GM19351 (cell line): Measurements from ENCODE around the gene ONECUT2.
"Not testable (repeated sequence)": the region's sequence is repeated elsewhere in the genome, so short reads cannot be mapped to it uniquely, and the experiment has no call there.

ENCODE experiments used
- ATAC-seq: cut with Tn5 transposase; IDR thresholded peaks from one replicate; pipeline ENCODE4 v1.9.1; 2021; ENCODE audit warnings: mild to moderate bottlenecking, moderate library complexity; ENCODE audit not compliant: unreplicated experiment

The ONECUT2 gene

DNA sequence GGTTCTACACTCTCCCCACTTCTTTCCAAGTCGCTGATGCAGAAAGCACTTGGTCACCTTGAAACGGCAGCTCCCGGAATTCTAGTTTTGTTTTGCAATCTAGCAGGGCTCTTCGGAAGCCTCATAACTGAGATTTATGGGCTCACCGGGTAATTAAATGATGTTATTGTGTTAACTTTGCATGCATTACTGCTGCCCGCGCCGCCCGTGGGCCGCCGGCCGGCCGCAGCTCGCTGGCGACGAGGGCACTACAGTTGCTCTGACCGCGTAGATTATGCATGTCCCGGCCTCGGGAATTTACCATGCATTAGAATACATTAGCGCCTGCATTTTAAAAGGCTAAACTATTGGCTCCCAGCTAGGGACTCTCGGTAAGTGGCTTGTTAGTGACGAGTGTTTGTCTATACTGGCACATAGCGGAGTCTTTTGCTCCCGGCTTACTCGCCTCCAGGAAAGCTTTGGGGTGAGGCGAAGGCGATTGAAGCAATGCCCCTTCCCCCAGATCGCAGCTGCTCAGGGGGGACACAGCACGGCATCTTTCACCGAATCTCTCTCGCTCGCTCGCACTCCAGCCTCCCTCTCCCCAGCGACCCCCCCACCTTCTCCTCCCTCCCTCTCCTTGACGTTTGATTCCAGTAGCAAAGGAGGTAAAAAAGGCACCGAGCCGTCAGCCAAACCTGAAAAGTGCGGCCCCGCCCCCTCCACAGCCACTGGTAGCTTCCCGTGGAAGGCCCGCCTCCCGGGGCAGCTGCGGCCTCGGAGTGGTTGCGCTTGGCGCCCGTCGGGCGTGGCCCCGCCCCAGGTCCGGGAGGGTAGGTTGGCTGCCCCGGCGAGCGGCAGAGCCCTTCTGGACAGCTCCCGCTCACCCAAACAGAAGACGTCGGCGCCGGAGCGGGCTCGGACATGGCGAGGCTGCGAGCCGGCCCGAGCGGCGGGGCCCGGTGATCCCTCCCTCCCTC is at the start of gene ONECUT2:
Gene ONECUT2 (plus strand): TSS at position 839 of the 959 bp plus-strand sequence. CDS start 343 bp downstream, outside the sequence.
- ATAC-seq = no peak

DNA sequence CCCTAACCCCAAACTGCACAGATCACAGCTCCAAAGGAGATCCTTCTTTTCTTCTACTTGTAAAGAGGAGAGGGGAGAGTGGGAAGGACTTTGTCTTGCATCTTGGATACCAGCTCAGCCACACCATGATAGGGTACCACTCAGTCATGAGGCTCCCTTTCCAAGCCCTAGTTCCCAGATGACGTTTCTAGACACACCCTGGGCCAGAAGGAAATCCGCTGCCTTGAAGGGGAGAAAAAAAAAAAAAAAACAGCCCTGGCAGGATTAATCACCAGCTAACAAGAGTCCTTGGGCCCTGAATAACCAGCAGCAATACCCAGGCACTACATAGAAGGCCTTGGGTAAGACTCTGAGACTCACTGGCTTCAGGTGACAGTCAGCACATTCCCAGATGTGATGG is 45.9 kb upstream of the ONECUT2 start:
- no peak for ATAC-seq

DNA sequence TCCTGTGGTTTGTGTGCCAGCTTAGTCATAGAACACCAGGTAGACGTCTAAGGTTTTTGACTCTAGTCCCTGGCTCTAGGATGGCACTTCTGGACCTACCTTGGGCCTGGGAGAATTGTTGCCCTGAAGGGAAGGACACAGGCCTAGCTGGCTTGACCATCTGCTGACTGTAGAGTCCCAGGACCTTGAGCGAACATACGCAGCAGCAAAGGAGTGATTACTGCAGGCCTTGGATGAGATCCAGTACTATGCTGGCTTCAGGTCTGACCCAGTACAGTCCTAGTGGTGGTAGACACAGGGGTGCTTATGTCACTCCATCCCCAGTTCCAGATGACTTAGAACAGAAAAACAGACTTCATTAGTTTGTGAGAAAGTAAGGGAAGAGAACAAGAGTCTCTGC is 45.1 kb upstream of the ONECUT2 start:
- ATAC-seq = no peak

DNA sequence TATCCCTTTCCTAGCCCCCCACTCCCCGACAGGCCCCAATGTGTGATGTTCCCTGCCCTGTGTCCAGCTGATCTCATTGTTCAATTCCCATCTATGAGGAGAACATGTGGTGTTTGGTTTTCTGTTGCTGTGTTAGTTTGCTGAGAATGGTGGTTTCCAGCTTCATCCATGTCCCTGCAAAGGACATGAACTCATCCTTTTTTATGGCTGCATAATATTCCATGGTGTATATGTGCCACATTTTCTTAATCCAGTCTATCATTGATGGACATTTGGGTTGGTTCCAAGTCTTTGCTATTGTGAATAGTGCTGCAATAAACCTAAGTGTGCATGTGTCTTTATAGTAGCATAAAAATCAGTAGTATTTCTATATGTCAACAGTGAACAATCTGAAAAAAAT is 40.4 kb upstream of the ONECUT2 start:
- ATAC-seq = not testable (repeated sequence)

DNA sequence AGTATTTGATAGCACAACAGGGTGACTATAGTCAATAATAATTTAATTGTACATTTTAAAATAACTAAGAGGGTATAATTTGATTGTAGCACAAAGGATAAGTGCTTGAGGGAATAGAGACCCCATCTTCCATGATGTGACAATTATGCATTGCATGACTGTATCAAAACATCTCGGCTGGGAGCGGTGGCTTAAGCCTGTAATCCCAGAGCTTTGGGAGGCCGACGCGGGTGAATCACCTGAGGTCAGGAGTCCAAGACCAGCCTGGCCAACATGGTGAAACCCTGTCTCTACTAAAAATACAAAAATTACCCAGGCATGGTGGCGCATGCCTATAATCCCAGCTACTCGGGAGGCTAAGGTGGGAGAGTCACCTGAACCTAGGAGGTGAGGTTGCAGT is 38.3 kb upstream of the ONECUT2 start:
- not testable (repeated sequence) for ATAC-seq

DNA sequence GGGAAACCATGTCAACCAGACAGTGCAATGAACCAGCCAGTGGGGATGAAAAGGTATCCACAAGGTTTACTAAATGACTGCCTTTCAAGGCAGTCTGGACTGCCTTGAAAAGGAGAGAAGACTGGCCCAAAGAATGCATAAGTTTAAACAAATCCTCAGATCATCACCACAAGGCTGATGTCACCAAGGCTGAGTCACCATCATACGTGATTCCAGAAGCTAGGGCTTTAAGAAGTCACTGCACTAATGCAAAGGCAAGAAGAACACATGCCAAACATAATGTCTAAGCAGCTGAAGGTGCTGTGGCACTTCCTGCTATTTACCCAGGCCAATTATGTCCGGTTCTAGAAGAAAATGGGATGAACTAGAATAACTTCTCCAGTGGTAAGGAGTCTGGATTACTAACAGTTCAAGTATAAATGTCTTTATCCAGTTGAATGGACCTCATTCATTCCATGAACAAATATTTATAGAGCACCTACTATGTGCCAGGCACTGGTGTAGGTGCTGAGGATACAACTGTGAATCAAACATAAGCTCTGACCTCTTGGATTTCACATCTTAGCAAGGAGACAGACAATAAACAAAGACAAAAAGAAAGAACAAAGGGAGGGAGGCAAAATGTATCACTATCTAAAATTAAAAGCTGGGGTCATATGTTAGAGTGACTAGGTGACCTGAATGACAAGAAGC is 37.6 kb upstream of the ONECUT2 start:
- ATAC-seq = no peak

DNA sequence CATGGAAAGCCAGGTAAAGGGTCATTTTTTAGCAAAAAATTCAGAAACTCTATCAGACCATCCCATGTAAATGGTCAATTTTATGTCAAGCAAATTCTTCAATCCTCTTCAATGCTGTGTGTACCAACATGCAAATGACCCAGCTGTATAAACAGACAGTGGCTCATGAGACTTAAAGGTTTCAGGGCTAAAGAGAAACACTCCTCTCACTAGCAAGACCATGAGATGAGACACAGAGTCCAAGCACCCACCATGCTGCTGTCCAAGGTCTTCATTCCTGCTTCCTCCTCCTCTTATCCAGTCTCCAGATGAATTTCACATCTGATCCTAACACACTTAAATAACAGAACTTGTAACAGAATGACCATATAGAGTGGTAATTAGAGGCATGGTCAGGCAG is 30.8 kb upstream of the ONECUT2 start:
- no peak for ATAC-seq

DNA sequence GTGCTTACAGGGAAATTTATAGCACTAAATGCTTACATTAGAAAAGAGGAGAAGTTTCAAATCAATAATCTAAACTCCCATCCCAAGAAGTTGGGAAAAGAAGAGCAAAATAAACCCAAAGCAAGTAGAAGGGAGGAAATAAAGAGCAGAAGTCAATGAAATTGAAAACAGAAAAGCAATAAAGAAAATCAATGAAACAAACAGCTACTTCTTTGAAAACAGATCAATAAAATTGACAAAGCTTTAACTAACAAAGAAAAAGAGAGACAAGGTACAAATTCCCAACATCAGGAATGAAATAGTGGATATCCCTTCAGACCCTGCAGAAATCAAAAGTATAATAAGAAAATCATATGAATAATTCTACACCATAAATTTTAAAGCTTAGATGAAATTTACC is 25.5 kb upstream of the ONECUT2 start:
- ATAC-seq = no peak

DNA sequence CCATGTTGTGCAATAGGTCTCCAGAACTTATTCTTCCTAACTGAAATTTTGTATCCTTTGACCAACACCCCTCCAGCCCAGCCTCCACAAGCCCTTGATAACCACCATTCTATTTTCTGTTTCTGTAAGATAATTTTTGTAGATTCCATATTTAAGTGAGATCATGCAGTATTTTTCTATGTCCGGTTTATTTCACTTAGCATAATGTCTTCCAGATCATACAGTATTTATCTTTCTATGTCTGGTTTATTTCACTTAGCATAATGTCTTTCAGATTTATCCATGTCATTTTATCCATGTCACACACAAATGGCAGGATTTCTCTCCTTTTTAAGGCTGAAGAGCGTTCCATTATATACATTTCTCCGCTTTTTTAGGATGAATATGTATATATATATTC is 24.4 kb upstream of the ONECUT2 start:
- ATAC-seq = no peak

DNA sequence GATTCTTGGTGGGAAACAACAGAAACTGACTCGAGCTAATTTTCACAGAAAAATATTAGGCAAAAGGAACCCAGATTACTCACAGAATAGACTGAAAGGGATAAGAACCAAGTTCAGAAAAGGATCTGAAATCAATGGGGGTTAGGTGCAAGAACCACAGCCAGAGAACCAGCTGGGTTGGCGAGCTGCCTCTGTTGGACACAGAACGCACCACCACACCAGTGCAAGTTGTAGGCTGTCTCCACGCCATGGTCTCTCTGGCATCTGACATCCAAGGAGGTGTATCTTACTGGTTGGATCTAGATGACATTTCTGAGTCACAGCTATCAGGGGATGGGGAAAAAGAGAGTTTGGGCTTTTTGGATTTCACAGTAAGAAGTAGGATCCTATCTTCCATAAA is 18.6 kb upstream of the ONECUT2 start:
- ATAC-seq = no peak

DNA sequence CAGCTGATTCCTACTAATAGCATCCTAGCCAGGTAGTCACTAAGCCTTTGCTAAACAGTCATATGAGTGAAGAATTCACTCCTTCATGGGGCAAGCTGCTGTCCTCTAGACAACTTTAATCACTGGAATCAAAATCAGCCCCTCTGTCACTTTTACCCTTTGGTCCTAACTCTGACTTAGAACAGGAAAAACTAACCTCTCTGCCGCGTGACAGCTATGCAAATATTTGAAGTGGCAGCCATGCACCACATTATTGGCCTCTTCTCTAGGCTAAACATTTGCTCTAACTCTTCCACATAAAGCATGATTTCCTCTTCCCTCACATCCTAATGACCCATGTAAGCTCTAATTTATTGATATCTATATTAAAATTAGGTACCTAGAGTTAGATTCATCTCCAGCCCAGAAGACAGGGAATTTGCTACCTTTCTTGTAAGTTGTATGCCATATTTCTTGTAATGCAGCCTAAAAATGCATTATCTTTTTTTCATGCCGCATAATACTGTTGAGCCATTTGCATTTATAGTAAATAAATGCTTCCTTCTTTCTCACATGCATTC is 12.8 kb upstream of the ONECUT2 start:
- ATAC-seq = no peak

DNA sequence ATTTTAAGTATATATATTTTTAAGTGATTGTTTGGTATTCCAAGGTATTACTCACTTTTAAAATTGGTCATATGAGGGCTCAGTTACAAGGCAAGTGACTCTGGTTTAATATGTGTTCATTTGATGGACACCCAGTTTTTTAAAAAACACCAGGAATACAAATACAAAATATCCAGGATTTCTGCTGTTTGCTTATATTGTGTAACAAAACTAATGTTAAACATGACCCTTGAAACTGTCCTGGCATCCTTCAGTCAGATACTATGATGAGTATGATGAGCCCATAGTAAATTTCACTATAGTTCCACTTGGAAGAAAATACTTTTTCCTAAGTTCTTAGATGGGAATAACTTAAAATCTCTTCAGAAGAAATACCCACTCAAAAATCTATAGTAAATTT is 11.4 kb upstream of the ONECUT2 start:
- no peak for ATAC-seq

DNA sequence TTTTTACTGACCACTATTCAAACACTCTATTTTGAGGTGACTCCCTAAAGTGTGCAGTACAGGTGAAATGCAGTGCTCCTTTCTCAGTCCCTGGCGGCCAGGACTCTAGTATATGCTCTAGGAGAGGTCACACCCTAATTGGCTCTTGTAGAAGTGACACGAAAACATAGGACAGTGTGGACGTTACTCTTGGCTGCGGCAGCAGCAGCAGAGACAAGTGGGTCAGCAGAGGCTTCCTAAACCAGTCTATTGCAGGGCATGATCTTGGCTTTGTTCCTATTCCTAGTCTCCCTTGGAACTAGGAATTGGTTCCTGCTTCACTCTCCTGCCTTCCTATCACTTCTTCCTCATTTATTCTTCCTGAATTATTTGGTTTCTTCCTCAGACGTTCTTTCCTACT is 10.1 kb upstream of the ONECUT2 start:
- ATAC-seq = no peak

DNA sequence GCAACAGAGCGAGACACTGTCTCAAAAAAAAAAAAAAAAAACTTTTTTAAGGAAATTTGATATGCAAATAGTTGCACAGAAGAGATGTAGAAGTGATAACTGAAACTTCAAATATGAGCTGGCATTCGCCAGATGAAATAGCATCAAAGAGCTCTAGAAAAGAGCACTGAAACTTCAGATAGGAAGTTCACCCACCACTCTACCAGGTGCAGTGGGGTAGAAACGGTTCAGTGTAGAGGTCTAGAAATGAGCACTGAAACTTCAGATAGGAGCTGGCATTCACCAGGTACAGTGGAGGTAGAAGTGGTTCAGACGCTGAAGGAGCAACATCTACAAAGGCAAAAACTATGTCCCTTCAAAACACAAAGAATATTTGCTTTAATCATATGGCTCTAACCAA is 9.0 kb upstream of the ONECUT2 start:
- peak; percentile 50 for ATAC-seq

DNA sequence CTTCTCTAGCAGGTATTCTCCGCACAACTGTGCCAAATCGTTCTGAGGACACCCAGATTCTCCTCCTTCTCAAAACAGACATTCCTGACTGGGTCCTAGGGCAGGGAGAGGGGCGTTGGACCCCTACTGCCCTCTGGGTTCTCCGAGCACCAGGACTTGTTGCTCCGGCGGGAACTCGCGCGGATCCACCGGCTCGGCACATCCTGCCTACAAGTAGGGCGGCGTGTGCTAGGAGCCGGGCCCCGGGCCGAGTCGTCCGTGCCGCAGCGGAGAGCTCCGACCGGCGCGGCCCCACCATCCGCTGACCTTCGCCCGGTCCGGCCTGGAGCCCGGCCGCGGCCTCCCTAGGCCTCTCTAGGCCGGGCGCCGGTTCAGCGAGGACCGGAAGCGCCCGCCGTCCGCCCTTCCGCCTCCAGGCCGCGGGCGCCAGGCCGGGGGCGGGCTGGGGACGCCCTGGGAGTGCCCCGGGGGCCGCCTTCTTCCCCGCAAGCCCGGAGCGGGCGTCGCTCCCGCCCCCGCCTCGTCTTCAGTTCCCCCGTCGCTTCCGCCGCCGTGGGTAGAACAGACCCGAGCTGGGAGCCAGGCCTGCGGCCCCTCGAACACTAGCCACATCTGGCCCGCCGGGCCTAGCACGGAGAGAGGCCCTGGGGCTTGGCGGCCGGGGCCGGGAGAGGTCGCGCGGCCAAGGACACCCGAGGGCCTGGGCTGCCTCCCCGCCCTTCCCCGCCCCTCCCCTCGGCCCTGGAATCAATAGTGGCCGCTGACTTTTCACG is 7.6 kb upstream of the ONECUT2 start:
- ATAC-seq = no peak

DNA sequence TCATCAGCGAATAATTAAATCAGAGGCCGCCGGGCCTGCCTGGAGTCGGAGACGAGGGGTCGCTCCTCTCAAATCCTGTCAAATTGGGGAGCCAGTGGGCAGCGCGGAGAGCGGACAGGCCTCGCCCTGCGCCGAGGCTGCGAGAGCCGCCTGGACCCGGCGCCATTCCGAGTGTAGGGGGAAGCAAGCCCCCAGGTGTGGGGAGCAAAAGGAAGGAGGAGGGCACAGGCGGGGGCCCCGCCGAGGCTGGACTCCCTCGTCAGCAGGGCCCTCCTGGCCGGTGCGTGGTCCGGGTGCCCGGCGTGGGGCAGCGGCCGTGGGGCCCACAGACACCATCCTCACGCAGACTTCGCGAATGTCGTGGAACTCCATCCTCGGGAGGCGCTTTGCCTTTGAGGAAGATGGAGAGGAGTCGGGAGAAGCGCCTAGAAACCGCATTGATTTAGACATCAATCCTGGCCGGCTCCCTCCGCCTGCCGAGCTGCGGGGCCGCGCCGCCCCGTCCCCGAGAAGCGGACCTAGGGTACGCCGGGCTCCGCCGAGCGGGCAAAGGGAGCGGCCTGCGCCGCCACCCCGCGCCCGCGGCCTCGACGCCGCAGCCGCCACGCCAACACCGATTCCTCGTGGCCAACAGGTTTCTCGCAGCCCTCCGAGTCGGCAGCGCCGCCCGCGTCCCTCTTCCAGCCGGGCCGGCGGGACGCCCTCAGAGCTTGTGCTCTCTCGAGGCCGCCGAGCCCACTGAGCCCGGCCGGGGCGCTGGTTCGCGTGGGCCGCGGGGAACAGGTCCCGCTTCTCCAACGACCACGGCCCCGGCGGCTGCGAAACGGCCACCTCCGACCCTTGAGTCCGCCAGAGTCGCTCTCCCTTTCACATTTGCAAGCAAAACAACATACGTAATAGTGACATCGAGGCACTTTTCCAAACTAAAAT is 6.7 kb upstream of the ONECUT2 start:
- ATAC-seq = no peak

DNA sequence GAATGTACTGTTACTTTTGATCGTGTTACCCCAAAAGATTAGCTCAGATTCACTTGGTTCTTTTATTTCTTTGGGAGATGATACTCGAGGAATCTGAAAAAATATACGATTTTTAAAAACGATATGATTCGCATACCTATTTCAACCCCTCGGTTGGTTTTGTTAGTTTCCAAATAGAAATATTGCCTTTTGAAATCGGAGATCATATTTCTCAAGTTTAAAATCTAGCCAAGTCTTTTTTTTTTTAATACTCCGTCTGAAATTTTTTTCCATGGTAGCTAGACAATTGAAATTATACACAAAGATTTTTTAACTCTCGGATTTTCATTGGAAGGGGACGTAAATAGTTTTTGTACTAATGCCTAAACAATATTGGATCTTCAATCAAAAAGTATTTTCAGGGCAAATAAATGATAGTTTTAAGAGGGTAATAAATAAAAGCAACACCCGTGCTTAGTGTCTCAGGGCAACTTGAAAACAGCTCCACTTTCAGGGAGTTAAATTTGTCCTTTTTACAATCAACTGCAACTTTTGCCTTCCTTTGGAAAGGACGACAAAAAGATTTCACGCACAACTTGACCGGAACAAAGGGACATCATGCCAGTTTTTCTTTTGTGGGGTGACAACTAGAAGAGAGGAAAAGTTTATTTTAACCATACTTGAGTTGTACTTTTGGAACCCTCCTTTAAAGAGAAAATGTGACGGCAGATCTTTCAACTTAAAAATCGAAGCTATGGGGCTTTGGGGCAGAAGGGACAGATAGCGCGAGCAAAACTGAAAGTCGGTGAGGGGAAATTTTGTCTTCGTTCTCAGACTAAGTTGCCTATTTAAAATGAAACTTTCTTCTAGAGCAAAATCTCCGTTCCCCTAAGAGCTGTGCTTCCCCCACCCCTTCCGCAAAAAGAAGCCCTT is 5.8 kb upstream of the ONECUT2 start:
- no peak for ATAC-seq

DNA sequence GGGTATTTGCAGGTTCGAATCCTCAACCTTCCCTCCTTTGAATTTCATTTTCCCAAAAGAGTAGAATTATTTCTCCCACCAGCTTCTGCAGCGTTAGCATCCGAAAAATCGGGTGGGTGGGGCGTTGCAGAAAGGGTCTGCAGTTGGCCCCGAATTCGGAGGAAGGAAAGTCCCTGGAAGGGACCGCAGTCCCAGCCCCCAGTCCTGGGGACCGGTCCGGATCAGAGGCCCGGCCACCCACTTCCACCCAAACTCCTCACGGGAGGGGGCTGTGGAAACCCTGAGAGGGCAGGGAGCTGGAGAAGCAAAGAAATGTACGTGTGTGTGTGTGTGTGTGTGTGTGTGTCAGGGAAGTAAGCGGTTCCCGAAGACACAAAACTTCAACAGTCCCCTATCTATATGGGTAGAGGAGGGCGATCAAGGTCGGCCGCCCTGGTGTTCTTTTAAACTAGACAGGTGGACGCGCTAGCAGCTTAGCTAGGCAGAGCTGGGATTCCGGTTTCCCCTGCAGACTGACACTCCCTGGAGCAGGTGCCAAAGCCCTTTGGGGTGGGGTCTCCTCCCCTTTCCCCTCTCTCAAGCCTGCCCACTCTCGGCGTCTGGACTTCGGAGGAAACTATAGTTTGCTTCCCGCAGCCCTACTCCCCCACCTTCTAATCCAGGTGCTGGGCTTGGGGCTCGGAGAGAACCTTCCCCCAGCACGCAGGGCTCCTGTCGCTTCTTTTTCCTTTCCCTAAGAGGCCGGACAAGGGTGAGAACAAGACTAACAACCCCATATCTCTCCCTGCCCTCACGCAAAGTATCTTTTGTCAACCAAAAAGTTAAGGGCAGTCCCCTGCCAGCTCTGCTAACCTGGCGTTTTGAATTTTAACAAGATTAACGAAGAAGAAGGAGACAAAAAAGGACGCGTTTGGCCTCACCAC is 4.8 kb upstream of the ONECUT2 start:
- ATAC-seq = no peak
